ENCODE data around the gene PRKCE.
"Not testable (repeated sequence)": the region's sequence is repeated elsewhere in the genome, so short reads cannot be mapped to it uniquely, and the experiment has no call there.

Gene PRKCE

DNA sequence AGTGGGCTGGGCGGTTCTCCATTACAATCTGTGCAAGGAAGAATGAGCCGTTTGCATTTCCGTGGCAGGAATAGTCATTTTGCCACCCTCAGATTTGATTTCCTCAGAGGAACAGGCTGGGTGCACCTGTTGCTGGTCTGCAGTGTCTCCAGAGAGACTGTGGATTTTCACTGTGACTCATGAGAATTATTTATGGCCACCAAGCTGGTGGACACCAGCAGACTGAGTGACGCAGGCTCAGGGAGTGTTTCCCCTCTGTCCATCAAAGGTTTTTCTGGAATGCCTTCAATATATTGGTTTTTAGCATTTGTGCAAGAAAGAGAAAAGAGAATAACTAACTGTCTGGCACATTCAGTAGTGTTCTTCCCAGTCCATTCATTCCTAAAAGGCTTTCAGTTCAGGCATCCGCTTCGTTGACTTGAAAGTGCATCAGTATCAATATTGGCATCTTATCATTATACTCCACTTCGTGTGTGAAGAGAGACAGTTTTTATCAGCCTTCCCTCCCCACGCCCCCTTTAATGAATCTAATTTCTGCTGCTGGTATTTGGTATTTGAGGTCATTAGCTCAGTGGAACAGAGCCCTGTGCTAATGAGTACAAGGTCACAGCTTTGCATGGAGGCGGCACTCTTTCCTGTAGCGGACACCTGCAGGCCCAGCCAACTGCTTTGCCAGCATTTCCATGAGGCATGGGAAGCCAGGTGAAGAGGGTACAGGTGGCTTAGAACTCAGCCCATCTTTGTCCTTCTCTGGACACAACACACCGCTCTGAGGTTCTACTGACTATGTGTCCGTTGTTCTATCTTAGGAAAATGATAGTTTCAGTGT is 39.9 kb downstream of the PRKCE start:
- no peak overlapping the region for H3K4me3 ChIP-seq (ENCODE audit: low read length)
- TF ChIP-seq, protein P1, sequence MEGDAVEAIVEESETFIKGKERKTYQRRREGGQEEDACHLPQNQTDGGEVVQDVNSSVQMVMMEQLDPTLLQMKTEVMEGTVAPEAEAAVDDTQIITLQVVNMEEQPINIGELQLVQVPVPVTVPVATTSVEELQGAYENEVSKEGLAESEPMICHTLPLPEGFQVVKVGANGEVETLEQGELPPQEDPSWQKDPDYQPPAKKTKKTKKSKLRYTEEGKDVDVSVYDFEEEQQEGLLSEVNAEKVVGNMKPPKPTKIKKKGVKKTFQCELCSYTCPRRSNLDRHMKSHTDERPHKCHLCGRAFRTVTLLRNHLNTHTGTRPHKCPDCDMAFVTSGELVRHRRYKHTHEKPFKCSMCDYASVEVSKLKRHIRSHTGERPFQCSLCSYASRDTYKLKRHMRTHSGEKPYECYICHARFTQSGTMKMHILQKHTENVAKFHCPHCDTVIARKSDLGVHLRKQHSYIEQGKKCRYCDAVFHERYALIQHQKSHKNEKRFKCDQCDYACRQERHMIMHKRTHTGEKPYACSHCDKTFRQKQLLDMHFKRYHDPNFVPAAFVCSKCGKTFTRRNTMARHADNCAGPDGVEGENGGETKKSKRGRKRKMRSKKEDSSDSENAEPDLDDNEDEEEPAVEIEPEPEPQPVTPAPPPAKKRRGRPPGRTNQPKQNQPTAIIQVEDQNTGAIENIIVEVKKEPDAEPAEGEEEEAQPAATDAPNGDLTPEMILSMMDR (IDR thresholded peaks at IDR 0.05; ENCODE audit: insufficient read depth, low read depth, low read length, missing control alignments), result no peak
- no peak for DNase-seq (ENCODE audit: low read depth)

- TF ChIP-seq, protein P1 (IDR thresholded peaks at IDR 0.05; ENCODE audit: insufficient read depth, low read depth, low read length, missing control alignments), result no peak
- no peak for DNase-seq (ENCODE audit: low read depth)
- H3K4me3 ChIP-seq (ENCODE audit: low read length), result no peak overlapping the region
These were observed 41.1 kb downstream of the PRKCE start for GRCh38 chr2:45692566-45692965.

- H3K4me3 ChIP-seq (ENCODE audit: low read length); DNase-seq (ENCODE audit: low read depth): not testable (repeated sequence)
These were observed 44.1 kb downstream of the PRKCE start for GRCh38 chr2:45695480-45696007.

- no peak for DNase-seq (ENCODE audit: low read depth)
- no peak overlapping the region for H3K4me3 ChIP-seq (ENCODE audit: low read length)
- TF ChIP-seq, protein P1 (IDR thresholded peaks at IDR 0.05; ENCODE audit: insufficient read depth, low read depth, low read length, missing control alignments), result no peak
These were observed 45.2 kb downstream of the PRKCE start for GRCh38 chr2:45696708-45697107.

DNA sequence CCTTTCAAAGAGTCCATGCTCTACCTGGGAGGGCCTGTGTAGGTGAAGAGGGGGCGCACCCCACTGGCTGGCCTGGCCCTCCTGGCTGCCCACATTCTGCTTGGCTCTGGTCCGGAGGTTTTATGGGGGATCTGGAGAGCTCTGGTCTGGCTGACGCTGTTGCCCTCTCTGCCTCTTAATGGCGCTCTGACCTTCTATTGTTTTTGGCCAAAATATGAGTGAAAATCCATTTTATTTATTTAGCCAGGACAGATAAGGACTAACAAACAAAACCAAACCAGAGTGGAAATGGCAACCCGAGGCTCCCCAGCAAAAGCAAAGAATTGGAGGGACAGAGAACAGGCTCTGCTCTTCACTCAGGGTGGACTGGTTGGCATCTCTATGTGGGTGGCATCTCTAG is 45.7 kb downstream of the PRKCE start:
- no peak for DNase-seq (ENCODE audit: low read depth)
- TF ChIP-seq, protein P1 (IDR thresholded peaks at IDR 0.05; ENCODE audit: insufficient read depth, low read depth, low read length, missing control alignments), result no peak
- no peak overlapping the region for H3K4me3 ChIP-seq (ENCODE audit: low read length)

- peak; percentile 16 for DNase-seq (ENCODE audit: low read depth)
- TF ChIP-seq, protein P1 (IDR thresholded peaks at IDR 0.05; ENCODE audit: insufficient read depth, low read depth, low read length, missing control alignments), result no peak
- H3K4me3 ChIP-seq (ENCODE audit: low read length), result no peak overlapping the region
These were observed 47.1 kb downstream of the PRKCE start for GRCh38 chr2:45698554-45698953.

- no peak overlapping the region for H3K4me3 ChIP-seq (ENCODE audit: low read length)
- TF ChIP-seq, protein P1 (IDR thresholded peaks at IDR 0.05; ENCODE audit: insufficient read depth, low read depth, low read length, missing control alignments), result no peak
- peak; percentile 82 for DNase-seq (ENCODE audit: low read depth)
These were observed 47.7 kb downstream of the PRKCE start for GRCh38 chr2:45699032-45699658.
